Uterus (tissue), 4 donors: ENCODE measurements around the gene FAM217A. TPM values are rescaled to one million over a fixed set of nuclear protein-coding genes. Genes with fewer than 3 reads are reported as not detected.

Experiments
- DNase-seq, 2 donors: peaks; one replicate each; pipeline ENCODE4 v3.0.0-alpha.2; 2019 to 2020
- H3K27ac ChIP-seq, 2 donors: fragments of 200-600 bp; sonication (generic); 1 replicate in 1 of 2; 2 replicates in 1 of 2; pipeline ENCODE4 v1.5.1; 2016 to 2018
- H3K27me3 ChIP-seq, 2 donors: fragments of 200-600 bp; sonication (generic); one replicate each; pipeline ENCODE4 v1.5.1; 2018 to 2019; ENCODE audit warnings: control low read depth in 1 of 2
- H3K36me3 ChIP-seq, 2 donors: fragments of 200-600 bp; sonication (generic); one replicate each; pipeline ENCODE4 v1.5.1; 2019; ENCODE audit warnings: control low read depth in 1 of 2
- H3K4me1 ChIP-seq, 2 donors: fragments of 200-600 bp; sonication (generic); one replicate each; pipeline ENCODE4 v1.5.1; 2018 to 2019; ENCODE audit warnings: control low read depth in 1 of 2
- H3K4me3 ChIP-seq, 2 donors: fragments of 200-600 bp; sonication (generic); 1 replicate in 1 of 2; 2 replicates in 1 of 2; pipeline ENCODE4 v1.5.1; 2018 to 2019; ENCODE audit warnings: mild to moderate bottlenecking in 1 of 2
- H3K9me3 ChIP-seq, 2 donors: fragments of 200-600 bp; sonication (generic); one replicate each; pipeline ENCODE4 v1.5.1; 2019; ENCODE audit warnings: control low read depth in 1 of 2
- CTCF ChIP-seq, 4 experiments: fragments of 200-600 bp in 2 of 4; fragments of 450-650 bp in 2 of 4; sonication (generic) in 2 of 4; IDR thresholded peaks; one replicate each; pipeline ENCODE4 v1.5.1; 2016 to 2019; ENCODE audit warnings: antibody characterized with exemption in 4 of 4, mild to moderate bottlenecking in 2 of 4, moderate library complexity in 1 of 4
- POLR2A ChIP-seq, 2 donors: fragments of 450-650 bp; IDR thresholded peaks; one replicate each; pipeline ENCODE4 v1.6.1; 2016; ENCODE audit warnings: antibody characterized with exemption in 2 of 2, mild to moderate bottlenecking in 1 of 2, moderate library complexity in 1 of 2
- intact Hi-C: fragments of 100-400 bp; cut with DNase I; formaldehyde crosslinking; loops from one replicate; pipeline ENCODE4 v1.15.1; 2023; ENCODE audit warnings: low total_unique reads
- total RNA-seq, 4 donors: library from RNA; depleted of rRNA in 3 of 4; stranded (reverse); fragments of >200 nt in 3 of 4; gene quantifications; one replicate each; pipeline versions ENCODE4 v1.1.0 to v1.2.4, GENCODE V29; 2014 to 2023
- donor health status: DM: yes; HTN: yes; CAD: no.

Gene FAM217A
- total RNA-seq, 4 donors from 2014 or later = not detected

- TF ChIP-seq POLR2A (IDR thresholded peaks at IDR 0.05) (no peak), CTCF (IDR thresholded peaks at IDR 0.05) (no peak)
- Histone ChIP-seq H3K4me3 (no peak overlapping the region), H3K27ac (no peak overlapping the region), H3K36me3 (no peaks in the 10 kb centered on the region), H3K4me1 (peaks cover 0 to 6% of the 10 kb centered on the region in 2 donors), H3K27me3 (no peaks in the 10 kb centered on the region), H3K9me3 (no peaks in the 10 kb centered on the region)
- intact Hi-C loops = no loop called here
- DNase-seq = no peak
Measured at GRCh38 chr6:4031442-4031841, 47.5 kb downstream of the FAM217A start.

- Histone ChIP-seq H3K4me3 (no peak overlapping the region), H3K4me1 (peaks cover 0 to 6% of the 10 kb centered on the region in 2 donors), H3K27ac (no peak overlapping the region), H3K9me3 (no peaks in the 10 kb centered on the region), H3K36me3 (no peaks in the 10 kb centered on the region), H3K27me3 (no peaks in the 10 kb centered on the region)
- no peak for TF ChIP-seq CTCF (IDR thresholded peaks at IDR 0.05)
- TF ChIP-seq POLR2A (IDR thresholded peaks at IDR 0.05) = no peak
- DNase-seq = no peak
- intact Hi-C loops = no loop called here
Measured at GRCh38 chr6:4030669-4031068, 48.3 kb downstream of the FAM217A start.

- Histone ChIP-seq H3K9me3 (no peaks in the 10 kb centered on the region), H3K27ac (no peak overlapping the region), H3K36me3 (no peaks in the 10 kb centered on the region), H3K4me1 (peaks cover 0 to 6% of the 10 kb centered on the region in 2 donors), H3K27me3 (no peaks in the 10 kb centered on the region), H3K4me3 (no peak overlapping the region)
- TF ChIP-seq CTCF (IDR thresholded peaks at IDR 0.05) = no peak
- no peak for TF ChIP-seq POLR2A (IDR thresholded peaks at IDR 0.05)
- no peak for DNase-seq
- intact Hi-C loops = no loop called here
Measured at GRCh38 chr6:4029687-4030086, 49.2 kb downstream of the FAM217A start.

- intact Hi-C loops = no loop called here
- Histone ChIP-seq H3K9me3 (no peaks in the 10 kb centered on the region), H3K4me1 (peaks cover 0 to 4% of the 10 kb centered on the region in 2 donors), H3K4me3 (no peak overlapping the region), H3K27me3 (no peaks in the 10 kb centered on the region), H3K36me3 (no peaks in the 10 kb centered on the region), H3K27ac (no peak overlapping the region)
- no peak for DNase-seq
- TF ChIP-seq POLR2A (IDR thresholded peaks at IDR 0.05) (no peak), CTCF (IDR thresholded peaks at IDR 0.05) (no peak)
Measured at GRCh38 chr6:4028051-4028450, 50.9 kb downstream of the FAM217A start.

- TF ChIP-seq POLR2A (IDR thresholded peaks at IDR 0.05) (no peak), CTCF (IDR thresholded peaks at IDR 0.05) (no peak)
- Histone ChIP-seq H3K36me3 (no peaks in the 10 kb centered on the region), H3K9me3 (no peaks in the 10 kb centered on the region), H3K27ac (no peak overlapping the region), H3K4me1 (peaks cover 0 to under 1% of the 10 kb centered on the region in 2 donors), H3K4me3 (no peak overlapping the region), H3K27me3 (no peaks in the 10 kb centered on the region)
- intact Hi-C loops = no loop called here
- no peak for DNase-seq
Measured at GRCh38 chr6:4025681-4026080, 53.3 kb downstream of the FAM217A start.
